K562 (cell line): ENCODE results near the gene TIMM23. TPM values are rescaled to one million over a fixed set of nuclear protein-coding genes. Genes with fewer than 3 reads are reported as not detected.

Source experiments
- ARID2 ChIP-seq: fragments of 450-650 bp; IDR thresholded peaks from 2 replicates; pipeline ENCODE4 v1.6.1; 2017; ENCODE audit warnings: antibody characterized with exemption, mild to moderate bottlenecking
- ATF7 ChIP-seq: fragments of 450-650 bp; IDR thresholded peaks from 2 replicates; pipeline ENCODE4 v1.7.1; 2014; ENCODE audit warnings: mild to moderate bottlenecking, moderate library complexity
- CREM ChIP-seq: IDR thresholded peaks from 2 replicates; pipeline ENCODE4 v1.6.1; 2014; ENCODE audit warnings: antibody characterized with exemption, low read depth
- HEY1 ChIP-seq: fragments of 250-450 bp; sonication (Bioruptor Pico); IDR thresholded peaks from 2 replicates; pipeline ENCODE4 v1.5.0; 2020; ENCODE audit warnings: mild to moderate bottlenecking, moderate library complexity, borderline replicate concordance
- LEF1 ChIP-seq: fragments of 450-650 bp; IDR thresholded peaks from 2 replicates; pipeline ENCODE4 v1.6.1; 2016; ENCODE audit warnings: mild to moderate bottlenecking
- MEIS2 ChIP-seq: fragments of 450-650 bp; IDR thresholded peaks from 2 replicates; pipeline ENCODE4 v1.6.1; 2014; ENCODE audit warnings: mild to moderate bottlenecking; ENCODE audit not compliant: partially characterized antibody
- RAD21 ChIP-seq, 2 experiments: fragments of 250-450 bp in 1 of 2; fragments of 450-650 bp in 1 of 2; sonication (Bioruptor Pico) in 1 of 2; formaldehyde crosslinking in 1 of 2; IDR thresholded peaks in 1 of 2; conservative IDR thresholded peaks in 1 of 2; 2 replicates each; pipeline versions ENCODE4 v1.4.0 to v1.8.0; 2020 to 2022; ENCODE audit warnings: mild to moderate bottlenecking in 2 of 2, moderate library complexity in 1 of 2
- RBFOX2 ChIP-seq: fragments of 200-400 bp; formaldehyde crosslinking; IDR thresholded peaks from 2 replicates; pipeline ENCODE4 v1.6.1; 2017; ENCODE audit warnings: low read depth, mild to moderate bottlenecking, low read length, moderate library complexity
- STAT5B ChIP-seq: fragments of 250-450 bp; sonication (Bioruptor Pico); IDR thresholded peaks from 2 replicates; pipeline ENCODE4 v1.8.0; 2021; ENCODE audit warnings: mild to moderate bottlenecking, inconsistent platforms
- ZNF274 ChIP-seq: IDR thresholded peaks from 2 replicates; pipeline ENCODE4 v1.6.1; 2011; ENCODE audit warnings: low read depth, mild to moderate bottlenecking, low read length, moderate library complexity, borderline replicate concordance
- polyA plus RNA-seq, 8 experiments: library from polyadenylated mRNA; depleted of rRNA in 4 of 8; stranded (reverse) in 5 of 8; unstranded in 3 of 8; fragments of >200 nt; fragmentation: Nextera tagmentation in 2 of 8; fragmentation: Illumina TruSeq in 1 of 8; extraction: Ambion mirVana in 2 of 8; extraction: Trizol in 1 of 8; gene quantifications; 2 replicates each; pipeline versions ENCODE4 v1.2.1 to v1.2.3, GENCODE V29; 2011 to 2014; ENCODE audit warnings: inconsistent platforms in 1 of 8, missing spikeins in 1 of 8
- total RNA-seq, 7 experiments: library from RNA; depleted of rRNA in 6 of 7; stranded (reverse); fragments of >200 nt in 6 of 7; fragmentation: Illumina TruSeq in 2 of 7; extraction: Trizol in 2 of 7; gene quantifications; 2 replicates each; pipeline versions ENCODE4 v1.2.1 to v1.2.3, GENCODE V29; 2011 to 2021; ENCODE audit warnings: low replicate concordance in 1 of 7
- TF ChIP-seq, protein P1 (sequence below), 2 experiments: fragments of 450-650 bp in 1 of 2; sonication (generic) in 1 of 2; formaldehyde crosslinking in 1 of 2; IDR thresholded peaks in 1 of 2; conservative IDR thresholded peaks in 1 of 2; 2 replicates each; pipeline versions ENCODE4 v1.6.1 to v1.8.1; 2016 to 2023; ENCODE audit warnings: mild to moderate bottlenecking in 2 of 2, moderate library complexity in 2 of 2, inconsistent platforms in 1 of 2, missing genetic modification reagents in 1 of 2
- TF ChIP-seq, protein P2 (sequence below): fragments of 200-800 bp; sonication (Bioruptor generic); IDR thresholded peaks from 2 replicates; pipeline ENCODE4 v1.6.1; 2017; ENCODE audit warnings: missing genetic modification characterization, missing compliant biosample characterization
- TF ChIP-seq, protein P3 (sequence below): fragments of 450-650 bp; formaldehyde crosslinking; IDR thresholded peaks from 2 replicates; pipeline ENCODE4 v1.4.0; 2020; ENCODE audit warnings: mild to moderate bottlenecking, moderate library complexity
- TF ChIP-seq, protein P4 (sequence below): fragments of 450-650 bp; IDR thresholded peaks from 2 replicates; pipeline ENCODE4 v1.6.1; 2016; ENCODE audit warnings: antibody characterized with exemption
- TF ChIP-seq, protein P5 (sequence below): sonication (generic); formaldehyde crosslinking; IDR thresholded peaks from 2 replicates; pipeline ENCODE4 v1.8.1; 2023; ENCODE audit warnings: mild to moderate bottlenecking, missing genetic modification reagents

TIMM23 gene
- total and polyA plus RNA-seq, 9 of the 15 experiments (the other 6 are each of a cell fraction or from before 2014, with no cell fraction given) = 148 to 280 (median 183) TPM

DNA sequence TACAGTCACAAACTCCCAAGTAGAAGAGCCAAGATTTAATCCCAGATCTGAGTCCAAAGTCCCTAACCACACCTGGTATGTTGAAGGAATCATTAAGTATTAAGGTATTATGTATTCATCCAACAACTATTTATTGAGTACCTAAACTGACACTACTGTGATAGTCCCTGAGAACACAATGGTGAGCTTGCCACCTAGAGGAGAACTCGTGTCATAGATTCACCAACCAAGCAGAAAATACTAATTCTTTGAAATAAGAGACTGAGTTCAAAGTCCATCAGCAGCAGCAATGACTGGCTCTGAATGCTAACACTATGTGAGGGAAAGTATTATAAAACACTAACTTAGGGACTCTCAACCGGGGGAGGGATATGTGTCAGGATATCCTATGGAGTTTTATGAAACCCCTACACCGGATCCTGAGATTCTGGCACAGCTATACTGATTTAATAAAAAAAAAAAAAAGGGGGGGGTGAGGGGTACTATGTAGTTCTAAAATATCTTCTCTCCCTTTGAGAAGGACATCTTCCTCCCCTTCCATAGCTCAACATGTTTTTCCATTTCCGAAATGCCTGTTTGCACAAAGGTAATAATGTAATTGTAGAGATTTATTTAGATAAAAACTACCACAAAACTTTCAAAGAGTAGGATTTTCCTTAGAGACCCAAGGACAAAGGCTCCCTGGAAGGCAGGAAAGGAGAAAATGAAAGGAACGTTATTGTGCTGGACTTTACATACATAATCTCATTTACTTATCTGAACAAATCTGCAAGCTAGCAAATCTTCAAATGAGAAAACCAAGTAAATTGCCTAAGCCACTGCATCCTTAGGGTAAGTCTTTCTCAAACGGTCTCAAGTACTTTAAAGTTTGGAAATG is 56.5 kb downstream of the TIMM23 start (continued):
- TF ChIP-seq, protein P1, sequence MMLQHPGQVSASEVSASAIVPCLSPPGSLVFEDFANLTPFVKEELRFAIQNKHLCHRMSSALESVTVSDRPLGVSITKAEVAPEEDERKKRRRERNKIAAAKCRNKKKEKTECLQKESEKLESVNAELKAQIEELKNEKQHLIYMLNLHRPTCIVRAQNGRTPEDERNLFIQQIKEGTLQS (IDR thresholded peaks at IDR 0.05) = no peak
- TF ChIP-seq, protein P1 (CRISPR knock-in tag; conservative IDR thresholded peaks at IDR 0.05) = no peak
- TF ChIP-seq ZNF274 (no peak), ATF7 (0 out of 2 replicates have a peak, but pooled peaks have one; percentile 25), ARID2 (0 out of 2 replicates have a peak, but pooled peaks have one; percentile 52), LEF1 (no peak), HEY1 (CRISPR knock-in tag) (0 out of 2 replicates have a peak, but pooled peaks have one; percentile 45), RAD21 (CRISPR knock-in tag; conservative IDR thresholded peaks at IDR 0.05 in 1 of 2, IDR thresholded peaks at IDR 0.05 in 1 of 2) (peak; percentile 84 to 90), CREM (peak; percentile 49), MEIS2 (peak; percentile 8), RBFOX2 (0 out of 2 replicates have a peak, but pooled peaks have one; percentile 3), STAT5B (no peak)
- TF ChIP-seq, protein P2, sequence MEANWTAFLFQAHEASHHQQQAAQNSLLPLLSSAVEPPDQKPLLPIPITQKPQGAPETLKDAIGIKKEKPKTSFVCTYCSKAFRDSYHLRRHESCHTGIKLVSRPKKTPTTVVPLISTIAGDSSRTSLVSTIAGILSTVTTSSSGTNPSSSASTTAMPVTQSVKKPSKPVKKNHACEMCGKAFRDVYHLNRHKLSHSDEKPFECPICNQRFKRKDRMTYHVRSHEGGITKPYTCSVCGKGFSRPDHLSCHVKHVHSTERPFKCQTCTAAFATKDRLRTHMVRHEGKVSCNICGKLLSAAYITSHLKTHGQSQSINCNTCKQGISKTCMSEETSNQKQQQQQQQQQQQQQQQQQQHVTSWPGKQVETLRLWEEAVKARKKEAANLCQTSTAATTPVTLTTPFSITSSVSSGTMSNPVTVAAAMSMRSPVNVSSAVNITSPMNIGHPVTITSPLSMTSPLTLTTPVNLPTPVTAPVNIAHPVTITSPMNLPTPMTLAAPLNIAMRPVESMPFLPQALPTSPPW (CRISPR knock-in tag) = peak; percentile 57
- TF ChIP-seq, protein P3, sequence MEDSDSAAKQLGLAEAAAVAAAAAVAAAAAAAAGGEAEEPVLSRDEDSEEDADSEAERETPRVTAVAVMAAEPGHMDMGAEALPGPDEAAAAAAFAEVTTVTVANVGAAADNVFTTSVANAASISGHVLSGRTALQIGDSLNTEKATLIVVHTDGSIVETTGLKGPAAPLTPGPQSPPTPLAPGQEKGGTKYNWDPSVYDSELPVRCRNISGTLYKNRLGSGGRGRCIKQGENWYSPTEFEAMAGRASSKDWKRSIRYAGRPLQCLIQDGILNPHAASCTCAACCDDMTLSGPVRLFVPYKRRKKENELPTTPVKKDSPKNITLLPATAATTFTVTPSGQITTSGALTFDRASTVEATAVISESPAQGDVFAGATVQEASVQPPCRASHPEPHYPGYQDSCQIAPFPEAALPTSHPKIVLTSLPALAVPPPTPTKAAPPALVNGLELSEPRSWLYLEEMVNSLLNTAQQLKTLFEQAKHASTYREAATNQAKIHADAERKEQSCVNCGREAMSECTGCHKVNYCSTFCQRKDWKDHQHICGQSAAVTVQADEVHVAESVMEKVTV (CRISPR knock-in tag) = peak; percentile 74; the same call in 1 of the 2 replicates
- TF ChIP-seq, protein P4, sequence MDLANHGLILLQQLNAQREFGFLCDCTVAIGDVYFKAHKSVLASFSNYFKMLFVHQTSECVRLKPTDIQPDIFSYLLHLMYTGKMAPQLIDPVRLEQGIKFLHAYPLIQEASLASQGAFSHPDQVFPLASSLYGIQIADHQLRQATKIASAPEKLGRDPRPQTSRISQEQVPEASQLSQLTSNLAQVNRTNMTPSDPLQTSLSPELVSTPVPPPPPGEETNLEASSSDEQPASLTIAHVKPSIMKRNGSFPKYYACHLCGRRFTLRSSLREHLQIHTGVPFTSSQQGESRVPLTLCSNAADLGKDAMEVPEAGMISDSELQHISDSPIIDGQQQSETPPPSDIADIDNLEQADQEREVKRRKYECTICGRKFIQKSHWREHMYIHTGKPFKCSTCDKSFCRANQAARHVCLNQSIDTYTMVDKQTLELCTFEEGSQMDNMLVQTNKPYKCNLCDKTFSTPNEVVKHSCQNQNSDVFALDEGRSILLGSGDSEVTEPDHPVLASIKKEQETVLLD = no peak
- TF ChIP-seq, protein P5, sequence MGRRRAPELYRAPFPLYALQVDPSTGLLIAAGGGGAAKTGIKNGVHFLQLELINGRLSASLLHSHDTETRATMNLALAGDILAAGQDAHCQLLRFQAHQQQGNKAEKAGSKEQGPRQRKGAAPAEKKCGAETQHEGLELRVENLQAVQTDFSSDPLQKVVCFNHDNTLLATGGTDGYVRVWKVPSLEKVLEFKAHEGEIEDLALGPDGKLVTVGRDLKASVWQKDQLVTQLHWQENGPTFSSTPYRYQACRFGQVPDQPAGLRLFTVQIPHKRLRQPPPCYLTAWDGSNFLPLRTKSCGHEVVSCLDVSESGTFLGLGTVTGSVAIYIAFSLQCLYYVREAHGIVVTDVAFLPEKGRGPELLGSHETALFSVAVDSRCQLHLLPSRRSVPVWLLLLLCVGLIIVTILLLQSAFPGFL = no peak
